Measurements from ENCODE around the gene TRDN.

GRCh38 chr6:123213921-123214320 lies 422.8 kb downstream of the TRDN start:
- TF ChIP-seq, protein P1, sequence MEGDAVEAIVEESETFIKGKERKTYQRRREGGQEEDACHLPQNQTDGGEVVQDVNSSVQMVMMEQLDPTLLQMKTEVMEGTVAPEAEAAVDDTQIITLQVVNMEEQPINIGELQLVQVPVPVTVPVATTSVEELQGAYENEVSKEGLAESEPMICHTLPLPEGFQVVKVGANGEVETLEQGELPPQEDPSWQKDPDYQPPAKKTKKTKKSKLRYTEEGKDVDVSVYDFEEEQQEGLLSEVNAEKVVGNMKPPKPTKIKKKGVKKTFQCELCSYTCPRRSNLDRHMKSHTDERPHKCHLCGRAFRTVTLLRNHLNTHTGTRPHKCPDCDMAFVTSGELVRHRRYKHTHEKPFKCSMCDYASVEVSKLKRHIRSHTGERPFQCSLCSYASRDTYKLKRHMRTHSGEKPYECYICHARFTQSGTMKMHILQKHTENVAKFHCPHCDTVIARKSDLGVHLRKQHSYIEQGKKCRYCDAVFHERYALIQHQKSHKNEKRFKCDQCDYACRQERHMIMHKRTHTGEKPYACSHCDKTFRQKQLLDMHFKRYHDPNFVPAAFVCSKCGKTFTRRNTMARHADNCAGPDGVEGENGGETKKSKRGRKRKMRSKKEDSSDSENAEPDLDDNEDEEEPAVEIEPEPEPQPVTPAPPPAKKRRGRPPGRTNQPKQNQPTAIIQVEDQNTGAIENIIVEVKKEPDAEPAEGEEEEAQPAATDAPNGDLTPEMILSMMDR (conservative IDR thresholded peaks at IDR 0.05 in 1 of 2, IDR thresholded peaks at IDR 0.05 in 1 of 2; ENCODE audit: extremely low read depth in 1 of 2, insufficient read depth in 1 of 2, low read depth in 1 of 2, low read length in 2 of 2) = no peak
- no peak for TF ChIP-seq EZH2 (IDR thresholded peaks at IDR 0.05; ENCODE audit: borderline replicate concordance, low read length)

Data from mammary epithelial cell (primary cell).